Vagina (tissue), 2 donors: ENCODE data around the gene ZNF322. TPM values are rescaled to one million over a fixed set of nuclear protein-coding genes. Genes with fewer than 3 reads are reported as not detected.

Source experiments
- DNase-seq, 2 donors: peaks; one replicate each; pipeline ENCODE4 v3.0.0-alpha.2; 2017; ENCODE audit errors: extremely low spot score in 2 of 2
- H3K27ac ChIP-seq: fragments of 200-600 bp; sonication (generic); one replicate; pipeline ENCODE4 v1.5.1; 2019
- H3K27me3 ChIP-seq: fragments of 200-600 bp; sonication (generic); one replicate; pipeline ENCODE4 v1.5.1; 2019
- H3K36me3 ChIP-seq, 2 donors: fragments of 200-600 bp; sonication (generic); one replicate each; pipeline ENCODE4 v1.5.1; 2017 to 2019
- H3K4me1 ChIP-seq: fragments of 200-600 bp; sonication (generic); one replicate; pipeline ENCODE4 v1.5.1; 2019
- H3K4me3 ChIP-seq, 2 donors: fragments of 200-600 bp; sonication (generic); 1 replicate in 1 of 2; 2 replicates in 1 of 2; pipeline ENCODE4 v1.5.1; 2016 to 2019
- H3K9me3 ChIP-seq: fragments of 200-600 bp; sonication (generic); one replicate; pipeline ENCODE4 v1.5.1; 2019
- CTCF ChIP-seq, 3 experiments: fragments of 450-650 bp in 2 of 3; fragments of 200-600 bp in 1 of 3; sonication (generic) in 1 of 3; IDR thresholded peaks; one replicate each; pipeline ENCODE4 v1.5.1; 2017 to 2019; ENCODE audit warnings: antibody characterized with exemption in 3 of 3, mild to moderate bottlenecking in 2 of 3, moderate library complexity in 2 of 3
- POLR2A ChIP-seq, 2 donors: fragments of 450-650 bp; IDR thresholded peaks; one replicate each; pipeline ENCODE4 v1.6.1; 2017; ENCODE audit warnings: antibody characterized with exemption in 2 of 2, mild to moderate bottlenecking in 2 of 2, moderate library complexity in 2 of 2
- POLR2AphosphoS5 ChIP-seq, 2 donors: sonication (generic); formaldehyde crosslinking; IDR thresholded peaks; one replicate each; pipeline ENCODE4 v1.9.0; 2017; ENCODE audit warnings: antibody characterized with exemption in 2 of 2, mild to moderate bottlenecking in 2 of 2, low read depth in 1 of 2; ENCODE audit not compliant: insufficient read depth in 1 of 2
- intact Hi-C: fragments of 100-400 bp; cut with DNase I; formaldehyde crosslinking; loops from one replicate; pipeline ENCODE4 v1.15.1; 2023
- total RNA-seq: library from RNA; depleted of rRNA; stranded (reverse); fragments of >200 nt; gene quantifications from one replicate; pipeline ENCODE4 v1.2.3, GENCODE V29; 2016

ZNF322 gene
- total RNA-seq, 1 donor from 2014 or later, result 11.5 TPM

GRCh38 chr6:26595669-26596269 is 63.8 kb downstream of the ZNF322 start:
- DNase-seq, result peak in 1 of 2 donors; percentile 93
- peaks cover 26% of the 10 kb centered on the region for H3K4me1 ChIP-seq
- peak; percentile 64 to 70 for TF ChIP-seq POLR2AphosphoS5 (IDR thresholded peaks at IDR 0.05; ENCODE audit: insufficient read depth in 1 of 2, low read depth in 1 of 2)
- TF ChIP-seq POLR2A (IDR thresholded peaks at IDR 0.05), result no peak
- peak; percentile 83 to 93 (median 88) for TF ChIP-seq CTCF (IDR thresholded peaks at IDR 0.05)
- peak overlapping the region; percentile 91 to 94 for H3K4me3 ChIP-seq
- H3K27ac ChIP-seq, result peak overlapping the region; percentile 83
- no peaks in the 10 kb centered on the region for H3K27me3 ChIP-seq
- intact Hi-C loops, result loop anchor here (10.0 kb wide), 1 partner anchor 251 kb away; no protein-coding TSS in a partner anchor
- H3K9me3 ChIP-seq, result no peaks in the 10 kb centered on the region
- peaks cover 0 to 20% of the 10 kb centered on the region in 2 donors for H3K36me3 ChIP-seq

- Histone ChIP-seq H3K4me1 (peaks cover 26% of the 10 kb centered on the region), H3K27ac (peak overlapping the region; percentile 83), H3K4me3 (peak overlapping the region; percentile 91 to 94), H3K9me3 (no peaks in the 10 kb centered on the region), H3K27me3 (no peaks in the 10 kb centered on the region), H3K36me3 (peaks cover 0 to 20% of the 10 kb centered on the region in 2 donors)
- DNase-seq, result no peak
- intact Hi-C loops, result loop anchor here (10.0 kb wide), 1 partner anchor 250 kb away; no protein-coding TSS in a partner anchor
- TF ChIP-seq POLR2A (IDR thresholded peaks at IDR 0.05) (no peak), POLR2AphosphoS5 (IDR thresholded peaks at IDR 0.05; ENCODE audit: insufficient read depth in 1 of 2, low read depth in 1 of 2) (no peak), CTCF (IDR thresholded peaks at IDR 0.05) (no peak)
Measured at GRCh38 chr6:26594730-26595632, 64.6 kb downstream of the ZNF322 start.

- Histone ChIP-seq H3K4me1 (peaks cover 26% of the 10 kb centered on the region), H3K27ac (no peak overlapping the region), H3K4me3 (no peak overlapping the region), H3K27me3 (no peaks in the 10 kb centered on the region), H3K36me3 (peaks cover 0 to 13% of the 10 kb centered on the region in 2 donors), H3K9me3 (no peaks in the 10 kb centered on the region)
- TF ChIP-seq POLR2AphosphoS5 (IDR thresholded peaks at IDR 0.05; ENCODE audit: insufficient read depth in 1 of 2, low read depth in 1 of 2) (no peak), POLR2A (IDR thresholded peaks at IDR 0.05) (no peak), CTCF (IDR thresholded peaks at IDR 0.05) (no peak)
- DNase-seq, result no peak
- intact Hi-C loops, result loop anchor here (10.0 kb wide), 1 partner anchor 249 kb away; no protein-coding TSS in a partner anchor
Measured at GRCh38 chr6:26594131-26594498, 65.4 kb downstream of the ZNF322 start.

GRCh38 chr6:26593278-26594130 is 66.0 kb downstream of the ZNF322 start:
- H3K36me3 ChIP-seq, result peaks cover 0 to 7% of the 10 kb centered on the region in 2 donors
- H3K4me3 ChIP-seq, result no peak overlapping the region
- no peaks in the 10 kb centered on the region for H3K9me3 ChIP-seq
- TF ChIP-seq POLR2AphosphoS5 (IDR thresholded peaks at IDR 0.05; ENCODE audit: insufficient read depth in 1 of 2, low read depth in 1 of 2) (no peak), POLR2A (IDR thresholded peaks at IDR 0.05) (no peak), CTCF (IDR thresholded peaks at IDR 0.05) (no peak)
- no peak overlapping the region for H3K27ac ChIP-seq
- DNase-seq, result no peak
- peaks cover 25% of the 10 kb centered on the region for H3K4me1 ChIP-seq
- intact Hi-C loops, result loop anchor here (10.0 kb wide), 1 partner anchor 249 kb away; no protein-coding TSS in a partner anchor
- H3K27me3 ChIP-seq, result no peaks in the 10 kb centered on the region
